ENCODE results near the gene TADA2B. TPM values are rescaled to one million over a fixed set of nuclear protein-coding genes. Genes with fewer than 3 reads are reported as not detected.

Gene TADA2B
- total RNA-seq, 1 donor from 2014 or later: 16.8 TPM

- no peaks in the 10 kb centered on the region for H3K9me3 Mint-ChIP-seq
- peaks cover 15% of the 10 kb centered on the region for H3K4me1 Mint-ChIP-seq (ENCODE audit: low read depth)
- intact Hi-C loops (cut with micrococcal nuclease): no loop called here
- H3K27me3 Mint-ChIP-seq (ENCODE audit: insufficient read depth): no peaks in the 10 kb centered on the region
- no peak overlapping the region for H3K27ac Mint-ChIP-seq
- no peak for DNase-seq (ENCODE audit: low spot score)
- H3K4me3 Mint-ChIP-seq: no peak overlapping the region
- H3K36me3 Mint-ChIP-seq (ENCODE audit: low read depth): peaks cover 42% of the 10 kb centered on the region
These were observed 16.5 kb downstream of the TADA2B start for GRCh38 chr4:7059662-7060061.

- Mint-ChIP-seq H3K36me3 (ENCODE audit: low read depth) (peaks cover 41% of the 10 kb centered on the region), H3K4me3 (no peak overlapping the region), H3K27me3 (ENCODE audit: insufficient read depth) (no peaks in the 10 kb centered on the region), H3K4me1 (ENCODE audit: low read depth) (peaks cover 22% of the 10 kb centered on the region), H3K27ac (no peak overlapping the region), H3K9me3 (no peaks in the 10 kb centered on the region)
- intact Hi-C loops (cut with micrococcal nuclease): no loop called here
- DNase-seq (ENCODE audit: low spot score): no peak
These were observed 17.4 kb downstream of the TADA2B start for GRCh38 chr4:7060346-7061150.

- peaks cover 32% of the 10 kb centered on the region for H3K4me1 Mint-ChIP-seq (ENCODE audit: low read depth)
- peaks cover 48% of the 10 kb centered on the region for H3K36me3 Mint-ChIP-seq (ENCODE audit: low read depth)
These were observed 18.6 kb downstream of the TADA2B start for GRCh38 chr4:7061815-7062214.

GRCh38 chr4:7062816-7063215 lies 19.6 kb downstream of the TADA2B start:
- Mint-ChIP-seq H3K36me3 (ENCODE audit: low read depth) (peaks cover 50% of the 10 kb centered on the region), H3K27me3 (ENCODE audit: insufficient read depth) (no peaks in the 10 kb centered on the region), H3K27ac (no peak overlapping the region), H3K9me3 (no peaks in the 10 kb centered on the region), H3K4me3 (no peak overlapping the region), H3K4me1 (ENCODE audit: low read depth) (peaks cover 34% of the 10 kb centered on the region)
- no peak for DNase-seq (ENCODE audit: low spot score)
- intact Hi-C loops (cut with micrococcal nuclease): no loop called here

More at GRCh38 chr4:7061815-7062214, 18.6 kb downstream of the TADA2B start:
- no peak overlapping the region for H3K27ac Mint-ChIP-seq
- H3K27me3 Mint-ChIP-seq (ENCODE audit: insufficient read depth): no peaks in the 10 kb centered on the region
- no peak for DNase-seq (ENCODE audit: low spot score)
- H3K9me3 Mint-ChIP-seq: no peaks in the 10 kb centered on the region
- intact Hi-C loops (cut with micrococcal nuclease): no loop called here
- no peak overlapping the region for H3K4me3 Mint-ChIP-seq

GRCh38 chr4:7063362-7063761 lies 20.2 kb downstream of the TADA2B start:
- Mint-ChIP-seq H3K9me3 (no peaks in the 10 kb centered on the region), H3K27ac (no peak overlapping the region), H3K4me1 (ENCODE audit: low read depth) (peaks cover 33% of the 10 kb centered on the region), H3K4me3 (no peak overlapping the region), H3K36me3 (ENCODE audit: low read depth) (peaks cover 48% of the 10 kb centered on the region), H3K27me3 (ENCODE audit: insufficient read depth) (no peaks in the 10 kb centered on the region)
- intact Hi-C loops (cut with micrococcal nuclease): no loop called here
- no peak for DNase-seq (ENCODE audit: low spot score)

GRCh38 chr4:7066006-7066405 lies 22.8 kb downstream of the TADA2B start:
- DNase-seq (ENCODE audit: low spot score): no peak
- Mint-ChIP-seq H3K27me3 (ENCODE audit: insufficient read depth) (peaks cover 3% of the 10 kb centered on the region), H3K9me3 (no peaks in the 10 kb centered on the region), H3K4me1 (ENCODE audit: low read depth) (peaks cover 50% of the 10 kb centered on the region), H3K36me3 (ENCODE audit: low read depth) (peaks cover 41% of the 10 kb centered on the region), H3K4me3 (peak overlapping the region; percentile 94), H3K27ac (no peak overlapping the region)
- intact Hi-C loops (cut with micrococcal nuclease): loop anchor here (5.0 kb wide), 1 partner anchor 799 kb away; the partner anchor contains the start of gene WFS1

GRCh38 chr4:7066493-7066892 lies 23.3 kb downstream of the TADA2B start:
- no peak for DNase-seq (ENCODE audit: low spot score)
- peaks cover 50% of the 10 kb centered on the region for H3K4me1 Mint-ChIP-seq (ENCODE audit: low read depth)
- H3K27me3 Mint-ChIP-seq (ENCODE audit: insufficient read depth): peaks cover 6% of the 10 kb centered on the region
- H3K9me3 Mint-ChIP-seq: no peaks in the 10 kb centered on the region
- peaks cover 36% of the 10 kb centered on the region for H3K36me3 Mint-ChIP-seq (ENCODE audit: low read depth)
- intact Hi-C loops (cut with micrococcal nuclease): loop anchor here (5.0 kb wide), 1 partner anchor 799 kb away; the partner anchor contains the start of gene WFS1
- peak overlapping the region; percentile 89 for H3K27ac Mint-ChIP-seq
- H3K4me3 Mint-ChIP-seq: peak overlapping the region; percentile 94

- Mint-ChIP-seq H3K4me3 (peak overlapping the region; percentile 94), H3K36me3 (ENCODE audit: low read depth) (peaks cover 30% of the 10 kb centered on the region), H3K27me3 (ENCODE audit: insufficient read depth) (peaks cover 11% of the 10 kb centered on the region), H3K27ac (peak overlapping the region; percentile 89), H3K4me1 (ENCODE audit: low read depth) (peaks cover 50% of the 10 kb centered on the region), H3K9me3 (no peaks in the 10 kb centered on the region)
- DNase-seq (ENCODE audit: low spot score): no peak
- intact Hi-C loops (cut with micrococcal nuclease): loop anchor here (5.0 kb wide), 1 partner anchor 800 kb away; the partner anchor contains the start of gene WFS1
These were observed 23.9 kb downstream of the TADA2B start for GRCh38 chr4:7067126-7067451.

GRCh38 chr4:7067452-7068278 lies 24.5 kb downstream of the TADA2B start, which contains the start of gene GRPEL1:
Gene GRPEL1, minus strand, starts transcription at chr4:7068064. Its CDS starts 32 bp downstream, at chr4:7068032.
- Mint-ChIP-seq H3K27ac (peak within 1 kb of the TSS; percentile 94), H3K27me3 (ENCODE audit: insufficient read depth) (peaks cover 16% of the 10 kb centered on the region), H3K4me3 (peak within 1 kb of the TSS; percentile 94), H3K36me3 (ENCODE audit: low read depth) (peaks cover 30% of the 10 kb centered on the region), H3K9me3 (no peaks in the 10 kb centered on the region), H3K4me1 (ENCODE audit: low read depth) (peaks cover 50% of the 10 kb centered on the region)
- DNase-seq (ENCODE audit: low spot score): peak; percentile 100
- intact Hi-C loops (cut with micrococcal nuclease): loop anchor here (1.0 to 5.0 kb wide), 10 partner anchors 24 to 800 kb away; partner anchors contain the start of genes MRFAP1, MRFAP1L1, TADA2B and TBC1D14

GRCh38 chr4:7068279-7068842 lies 25.2 kb downstream of the TADA2B start:
- DNase-seq (ENCODE audit: low spot score): no peak
- Mint-ChIP-seq H3K9me3 (no peaks in the 10 kb centered on the region), H3K36me3 (ENCODE audit: low read depth) (peaks cover 27% of the 10 kb centered on the region), H3K27me3 (ENCODE audit: insufficient read depth) (peaks cover 18% of the 10 kb centered on the region), H3K27ac (peak overlapping the region; percentile 94), H3K4me1 (ENCODE audit: low read depth) (peaks cover 49% of the 10 kb centered on the region), H3K4me3 (peak overlapping the region; percentile 94)
- intact Hi-C loops (cut with micrococcal nuclease): loop anchor here (1.0 to 5.0 kb wide), 10 partner anchors 25 to 801 kb away; partner anchors contain the start of genes MRFAP1, MRFAP1L1, TADA2B and TBC1D14

- H3K9me3 Mint-ChIP-seq: no peaks in the 10 kb centered on the region
- intact Hi-C loops (cut with micrococcal nuclease): loop anchor here (1.0 to 5.0 kb wide), 10 partner anchors 26 to 802 kb away; partner anchors contain the start of genes MRFAP1, MRFAP1L1, TADA2B and TBC1D14
- peaks cover 44% of the 10 kb centered on the region for H3K4me1 Mint-ChIP-seq (ENCODE audit: low read depth)
- H3K27me3 Mint-ChIP-seq (ENCODE audit: insufficient read depth): peaks cover 18% of the 10 kb centered on the region
- peaks cover 22% of the 10 kb centered on the region for H3K36me3 Mint-ChIP-seq (ENCODE audit: low read depth)
- peak overlapping the region; percentile 94 for H3K27ac Mint-ChIP-seq
- peak overlapping the region; percentile 94 for H3K4me3 Mint-ChIP-seq
- no peak for DNase-seq (ENCODE audit: low spot score)
These were observed 25.7 kb downstream of the TADA2B start for GRCh38 chr4:7068883-7069282.

- Mint-ChIP-seq H3K27ac (no peak overlapping the region), H3K4me3 (no peak overlapping the region), H3K36me3 (ENCODE audit: low read depth) (peaks cover 14% of the 10 kb centered on the region), H3K4me1 (ENCODE audit: low read depth) (peaks cover 30% of the 10 kb centered on the region), H3K27me3 (ENCODE audit: insufficient read depth) (peaks cover 18% of the 10 kb centered on the region), H3K9me3 (no peaks in the 10 kb centered on the region)
- intact Hi-C loops (cut with micrococcal nuclease): loop anchor here (1.0 to 10.0 kb wide), 4 partner anchors 97 to 496 kb away; partner anchors contain the start of genes BLOC1S4 and MAN2B2
- peak; percentile 75 for DNase-seq (ENCODE audit: low spot score)
These were observed 27.7 kb downstream of the TADA2B start for GRCh38 chr4:7070729-7071511.

All from activated T-helper 1 cell treated with anti-CD3 and anti-CD28 coated beads, Interleukin-12 subunit alpha, Interleukin-12 subunit beta, Interleukin-2, Interleukin-4 antibody, amounts not matched to agents 30 ng/mL and 10 ng/mL and 1 ng/mL, durations not matched to agents 14 hours and 24 hours and 36 hours (primary cell).